Kidney (tissue), 14 donors: ENCODE results near the gene C1orf185. TPM values are rescaled to one million over a fixed set of nuclear protein-coding genes. Genes with fewer than 3 reads are reported as not detected.

Source experiments
- DNase-seq, 5 donors: peaks; one replicate each; pipeline ENCODE4 v3.0.0-alpha.2; 2013 to 2020
- FAIRE-seq: peaks from 2 replicates; lab custom pipeline; 2012; peaks lifted over from hg19 to GRCh38; lab: Jason Lieb, UNC
- H3K27ac ChIP-seq, 2 donors: one replicate each; pipeline ENCODE4 v1.7.0; 2013; ENCODE audit warnings: low read depth in 2 of 2, low read length in 2 of 2, inconsistent platforms in 1 of 2
- H3K27me3 ChIP-seq: one replicate; pipeline ENCODE4 v1.7.1; 2013; ENCODE audit warnings: low read length, inconsistent platforms; ENCODE audit not compliant: control insufficient read depth, insufficient read depth
- H3K36me3 ChIP-seq, 3 donors: one replicate each; pipeline versions ENCODE4 v1.7.0 to v1.7.1; 2013; ENCODE audit warnings: low read length in 3 of 3, control low read depth in 1 of 3, inconsistent platforms in 1 of 3; ENCODE audit not compliant: insufficient read depth in 3 of 3, control insufficient read depth in 2 of 3
- H3K4me1 ChIP-seq, 3 donors: one replicate each; pipeline versions ENCODE4 v1.7.0 to v1.7.1; 2013; ENCODE audit warnings: low read length in 3 of 3, inconsistent platforms in 1 of 3, low read depth in 1 of 3; ENCODE audit not compliant: control insufficient read depth in 2 of 3, insufficient read depth in 2 of 3
- H3K4me3 ChIP-seq, 3 donors: one replicate each; pipeline versions ENCODE4 v1.7.0 to v1.8.1; 2013; ENCODE audit warnings: low read length in 3 of 3, control low read depth in 1 of 3, inconsistent platforms in 1 of 3
- H3K9ac ChIP-seq, 3 donors: one replicate each; pipeline versions ENCODE4 v1.7.0 to v1.7.1; 2013; ENCODE audit warnings: low read length in 3 of 3, control low read depth in 1 of 3, inconsistent platforms in 1 of 3
- H3K9me3 ChIP-seq, 3 donors: one replicate each; pipeline versions ENCODE4 v1.7.0 to v1.7.1; 2013; ENCODE audit warnings: low read length in 3 of 3, control low read depth in 1 of 3, inconsistent platforms in 1 of 3; ENCODE audit not compliant: control insufficient read depth in 2 of 3, insufficient read depth in 1 of 3
- intact Hi-C: fragments of 100-400 bp; cut with DNase I; formaldehyde crosslinking; loops from one replicate; pipeline ENCODE4 v1.11.1; 2022
- microRNA-seq: library from miRNA; unstranded; fragments of <30 nt; microRNA quantifications from one replicate; pipeline ENCODE4 v1.2.0, GENCODE V29; 2020
- polyA plus RNA-seq: library from polyadenylated mRNA; stranded (reverse); fragments of 350-450 nt; fragmentation: Illumina TruSeq; extraction: RNeasy Lipid Tissue Mini Kit (QIAGEN cat#74804); gene quantifications from one replicate; pipeline ENCODE4 v1.2.3, GENCODE V29; 2014; ENCODE audit warnings: low read depth, low replicate concordance; ENCODE audit not compliant: insufficient read depth
- total RNA-seq: library from RNA; stranded (reverse); fragmentation: NEBNext Ultra II Directional; extraction: Animal tissue kit (Norgen Biotek cat#: 25700); gene quantifications from one replicate; pipeline ENCODE4 v1.2.1, GENCODE V29; 2021
- TF ChIP-seq, protein P1 (sequence below): IDR thresholded peaks from 3 replicates; pipeline ENCODE4 v1.5.1; 2012; ENCODE audit warnings: mild to moderate bottlenecking, moderate library complexity, borderline replicate concordance; ENCODE audit not compliant: insufficient read depth; ENCODE audit errors: extremely low read depth
- donor health status: control.
- donor health status: control.
- donor health status: control.
- donor health status: control.
- donor health status: control.
- donor health status: DM: yes; HTN: yes; CAD: no.
- donor health status: Normal renal cell carcinoma (clear cell type).

The C1orf185 gene
- total and polyA plus RNA-seq, 2 donors from 2014 or later: not detected

DNA sequence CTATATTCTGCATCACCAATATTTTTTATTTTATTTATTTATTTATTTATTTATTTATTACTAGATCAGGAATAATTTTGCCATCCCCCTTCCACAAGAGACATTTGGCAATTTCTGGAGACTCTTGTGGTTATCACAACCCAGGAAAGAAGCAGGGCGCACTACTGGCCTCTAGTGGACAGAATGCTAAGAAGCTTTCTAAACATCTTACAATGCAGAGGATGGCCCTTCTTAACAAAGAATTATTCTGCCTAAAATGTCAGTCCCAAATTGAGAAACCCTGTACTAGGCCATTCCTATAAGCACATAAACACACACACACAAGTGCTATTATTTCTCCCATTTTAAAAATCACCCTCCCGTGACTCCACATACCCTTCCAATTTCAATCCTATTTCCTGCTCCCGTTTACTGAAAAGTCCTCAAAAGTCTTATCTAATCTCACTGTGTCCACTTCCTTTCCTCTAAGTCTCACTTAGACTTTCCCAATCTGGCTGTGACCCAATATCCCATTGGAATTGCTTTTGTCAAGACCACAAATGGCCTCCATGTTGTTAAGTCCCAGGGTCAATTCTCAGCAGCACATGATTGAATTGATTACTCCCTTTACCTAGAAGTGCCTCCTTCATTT, 90.3 kb downstream of the C1orf185 start:
- DNase-seq: peak in 4 of 5 donors; percentile 47 to 86 (median 64)
- H3K27me3 ChIP-seq: no peaks in the 10 kb centered on the region
- H3K4me3 ChIP-seq: no peak overlapping the region
- no peak overlapping the region for H3K27ac ChIP-seq
- H3K4me1 ChIP-seq: no peaks in the 10 kb centered on the region
- intact Hi-C loops: no loop called here
- H3K9me3 ChIP-seq: no peaks in the 10 kb centered on the region
- peak; percentile 72 for FAIRE-seq
- no peak overlapping the region for H3K9ac ChIP-seq
- TF ChIP-seq, protein P1, sequence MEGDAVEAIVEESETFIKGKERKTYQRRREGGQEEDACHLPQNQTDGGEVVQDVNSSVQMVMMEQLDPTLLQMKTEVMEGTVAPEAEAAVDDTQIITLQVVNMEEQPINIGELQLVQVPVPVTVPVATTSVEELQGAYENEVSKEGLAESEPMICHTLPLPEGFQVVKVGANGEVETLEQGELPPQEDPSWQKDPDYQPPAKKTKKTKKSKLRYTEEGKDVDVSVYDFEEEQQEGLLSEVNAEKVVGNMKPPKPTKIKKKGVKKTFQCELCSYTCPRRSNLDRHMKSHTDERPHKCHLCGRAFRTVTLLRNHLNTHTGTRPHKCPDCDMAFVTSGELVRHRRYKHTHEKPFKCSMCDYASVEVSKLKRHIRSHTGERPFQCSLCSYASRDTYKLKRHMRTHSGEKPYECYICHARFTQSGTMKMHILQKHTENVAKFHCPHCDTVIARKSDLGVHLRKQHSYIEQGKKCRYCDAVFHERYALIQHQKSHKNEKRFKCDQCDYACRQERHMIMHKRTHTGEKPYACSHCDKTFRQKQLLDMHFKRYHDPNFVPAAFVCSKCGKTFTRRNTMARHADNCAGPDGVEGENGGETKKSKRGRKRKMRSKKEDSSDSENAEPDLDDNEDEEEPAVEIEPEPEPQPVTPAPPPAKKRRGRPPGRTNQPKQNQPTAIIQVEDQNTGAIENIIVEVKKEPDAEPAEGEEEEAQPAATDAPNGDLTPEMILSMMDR: peak; percentile 69
- no peaks in the 10 kb centered on the region for H3K36me3 ChIP-seq

DNA sequence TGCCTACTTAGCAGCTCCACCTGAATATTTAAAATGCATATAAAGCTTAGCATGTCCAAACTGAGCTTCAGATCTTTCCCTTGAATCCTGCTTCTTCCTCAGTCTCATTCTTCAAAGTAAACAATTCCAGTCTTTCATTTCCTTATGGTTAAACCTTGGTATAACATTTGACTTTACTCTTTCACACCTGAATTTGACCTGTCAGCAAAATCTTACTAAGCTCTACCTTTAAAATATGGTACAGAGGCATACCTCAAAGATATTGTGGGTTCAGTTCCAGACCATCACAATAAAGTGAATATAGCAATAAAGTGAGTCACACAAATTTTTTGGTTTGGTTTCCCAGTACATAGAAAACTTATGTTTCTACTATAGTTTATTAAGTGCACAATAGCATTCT, 91.5 kb downstream of the C1orf185 start:
- Histone ChIP-seq H3K4me3 (no peak overlapping the region), H3K27me3 (no peaks in the 10 kb centered on the region), H3K9ac (no peak overlapping the region), H3K4me1 (no peaks in the 10 kb centered on the region), H3K36me3 (no peaks in the 10 kb centered on the region), H3K27ac (no peak overlapping the region), H3K9me3 (no peaks in the 10 kb centered on the region)
- FAIRE-seq (no peak), DNase-seq (no peak)
- TF ChIP-seq, protein P1: no peak
- intact Hi-C loops: no loop called here

Small RNA genes lying within 50 kb of the gene (microRNA-seq; reads per million reads assigned to microRNA genes)
- not detected for gene MIR4421
- gene MIR6500: not detected

Other genes with a start within 250 kb of the C1orf185 start
- gene FAF1, start 142.0 kb upstream of the C1orf185 start, total RNA-seq: 72.8 TPM
- 50.1 TPM for gene FAF1, start 142.0 kb upstream of the C1orf185 start, polyA plus RNA-seq
- gene CDKN2C, start 132.0 kb upstream of the C1orf185 start, total RNA-seq: 12.5 TPM
- 16.6 TPM for gene CDKN2C, start 132.0 kb upstream of the C1orf185 start, polyA plus RNA-seq
- 105 TPM for gene RNF11, start 134.0 kb downstream of the C1orf185 start, total RNA-seq
- 62.5 TPM for gene RNF11, start 134.0 kb downstream of the C1orf185 start, polyA plus RNA-seq
- 70.1 TPM for gene TTC39A, start 228.3 kb downstream of the C1orf185 start, total RNA-seq
- 31.4 TPM for gene TTC39A, start 228.3 kb downstream of the C1orf185 start, polyA plus RNA-seq